GM19099 (cell line): ENCODE results near the gene GNS.

Experiments
- POLR2A ChIP-seq: IDR thresholded peaks from 3 replicates; pipeline ENCODE4 v1.6.1; 2011; ENCODE audit warnings: low read depth; ENCODE audit not compliant: insufficient read length; ENCODE audit errors: extremely low read depth

GNS gene

GRCh38 chr12:64746663-64747062 lies 12.5 kb downstream of the GNS start:
- TF ChIP-seq POLR2A: no peak

- TF ChIP-seq POLR2A: no peak
These were observed 13.2 kb downstream of the GNS start for GRCh38 chr12:64745980-64746379.

- no peak for TF ChIP-seq POLR2A
These were observed 13.9 kb downstream of the GNS start for GRCh38 chr12:64745259-64745807.

- no peak for TF ChIP-seq POLR2A
These were observed 14.6 kb downstream of the GNS start for GRCh38 chr12:64744422-64745258.

- no peak for TF ChIP-seq POLR2A
These were observed 16.0 kb downstream of the GNS start for GRCh38 chr12:64743206-64743605.

- TF ChIP-seq POLR2A: no peak
These were observed 16.8 kb downstream of the GNS start for GRCh38 chr12:64742416-64742815.

GRCh38 chr12:64740646-64741045 lies 18.6 kb downstream of the GNS start:
- no peak for TF ChIP-seq POLR2A

- no peak for TF ChIP-seq POLR2A
These were observed 19.4 kb downstream of the GNS start for GRCh38 chr12:64739778-64740177.

GRCh38 chr12:64737539-64737938 lies 21.7 kb downstream of the GNS start:
- TF ChIP-seq POLR2A: no peak

- TF ChIP-seq POLR2A: no peak
These were observed 22.4 kb downstream of the GNS start for GRCh38 chr12:64736771-64737170.

GRCh38 chr12:64735442-64735841 lies 23.8 kb downstream of the GNS start:
- TF ChIP-seq POLR2A: no peak

- no peak for TF ChIP-seq POLR2A
These were observed 25.3 kb downstream of the GNS start for GRCh38 chr12:64733857-64734256.

- no peak for TF ChIP-seq POLR2A
These were observed 27.5 kb downstream of the GNS start for GRCh38 chr12:64731683-64732082.

- no peak for TF ChIP-seq POLR2A
These were observed 28.6 kb downstream of the GNS start for GRCh38 chr12:64730588-64730969.

GRCh38 chr12:64729909-64730587 lies 29.2 kb downstream of the GNS start:
- no peak for TF ChIP-seq POLR2A

- no peak for TF ChIP-seq POLR2A
These were observed 34.9 kb downstream of the GNS start for GRCh38 chr12:64724201-64724745.
